Stimulated activated CD4-positive, alpha-beta T cell treated with anti-CD3 and anti-CD28 coated beads, Interleukin-12 subunit alpha, Interleukin-12 subunit beta, amount 100 ng/mL, for 24 hours (primary cell): Measurements from ENCODE around the gene ERC2.

Experiments
- DNase-seq, 2 experiments: peaks; one replicate each; pipeline ENCODE4 v3.0.0-alpha.2; 2020; ENCODE audit warnings: low read depth in 2 of 2

Gene ERC2

DNA sequence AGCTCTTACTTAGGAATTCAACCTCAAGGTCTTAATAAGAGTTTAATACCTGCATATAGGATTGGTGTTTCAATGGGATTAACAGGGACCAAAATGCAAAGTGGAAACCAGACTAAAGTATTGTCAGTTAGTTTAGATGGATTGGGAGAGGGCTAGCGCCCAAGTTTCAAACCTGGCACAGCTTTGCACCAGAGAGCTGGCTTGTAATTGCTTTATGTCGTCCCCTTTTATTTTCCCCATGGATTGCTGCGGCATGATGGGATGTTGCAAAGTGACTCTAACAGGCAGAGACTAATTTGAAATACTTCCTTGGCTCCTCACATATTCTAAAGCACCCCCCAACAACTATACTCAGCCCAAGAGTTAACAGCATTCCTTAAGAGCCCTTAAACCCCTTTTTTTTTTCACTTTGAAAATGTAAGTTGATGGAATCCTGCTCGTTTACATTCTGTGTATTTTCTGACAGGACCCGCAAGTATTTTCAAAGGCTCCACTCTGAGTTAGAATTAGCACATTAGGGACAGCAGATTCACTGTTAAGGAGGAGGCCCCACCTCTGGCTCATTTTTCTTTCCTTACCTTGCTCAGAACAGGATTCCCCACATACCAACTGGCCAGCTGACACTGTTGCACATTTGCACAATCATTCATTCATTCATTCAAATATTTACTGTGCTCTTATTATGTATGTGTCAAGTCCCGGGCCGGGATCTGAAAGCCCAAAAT lies 214.2 kb downstream of the ERC2 start:
- no peak for DNase-seq

- DNase-seq: peak in 1 of 2 experiments; percentile 17
Measured at GRCh38 chr3:56251343-56251945, 216.8 kb downstream of the ERC2 start.

DNA sequence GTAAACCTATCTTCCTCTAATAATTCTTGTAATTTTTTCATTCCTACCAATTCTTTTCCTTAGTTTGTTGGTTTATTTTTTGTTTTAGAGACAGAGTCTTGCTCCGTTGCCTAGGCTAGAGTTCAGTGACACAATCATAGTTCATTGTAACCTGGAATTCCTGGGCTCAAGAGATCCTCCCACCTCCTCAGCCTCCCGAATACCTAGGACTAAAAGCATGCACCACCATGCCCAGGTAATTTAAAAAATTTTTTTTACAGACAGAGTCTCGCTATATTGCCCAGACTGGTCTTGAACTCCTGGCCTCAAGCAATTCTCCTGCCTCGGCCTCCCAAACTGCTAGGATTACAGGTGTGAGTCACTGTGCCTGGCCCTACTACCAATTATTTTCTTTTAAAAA lies 220.2 kb downstream of the ERC2 start:
- DNase-seq: no peak

DNA sequence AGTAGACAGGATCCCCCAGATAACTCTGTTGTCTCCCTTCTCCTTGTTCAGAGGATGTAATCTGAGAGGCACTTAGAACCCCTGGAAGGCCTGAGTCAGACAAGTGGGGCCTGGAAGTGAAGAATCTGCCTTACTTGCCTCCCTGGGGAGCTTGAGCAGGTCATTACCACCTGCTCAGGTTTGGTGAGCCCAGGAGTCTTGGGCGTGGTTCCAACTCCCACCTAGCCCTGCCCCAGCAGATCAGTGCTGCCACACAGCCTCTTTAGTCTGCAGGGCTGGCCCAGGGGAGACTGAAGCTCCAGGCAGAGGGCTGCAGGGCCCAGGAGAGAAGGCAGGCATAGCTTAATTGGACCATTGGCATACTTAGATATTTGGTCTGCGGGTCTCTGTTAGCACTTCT lies 230.0 kb downstream of the ERC2 start:
- DNase-seq: no peak

GRCh38 chr3:56233742-56234141 lies 234.5 kb downstream of the ERC2 start:
- DNase-seq: no peak

GRCh38 chr3:56229311-56229710 lies 239.0 kb downstream of the ERC2 start:
- DNase-seq: no peak

GRCh38 chr3:56222866-56223265 lies 245.4 kb downstream of the ERC2 start:
- no peak for DNase-seq

- no peak for DNase-seq
Measured at GRCh38 chr3:56219894-56220805, 248.1 kb downstream of the ERC2 start.

DNA sequence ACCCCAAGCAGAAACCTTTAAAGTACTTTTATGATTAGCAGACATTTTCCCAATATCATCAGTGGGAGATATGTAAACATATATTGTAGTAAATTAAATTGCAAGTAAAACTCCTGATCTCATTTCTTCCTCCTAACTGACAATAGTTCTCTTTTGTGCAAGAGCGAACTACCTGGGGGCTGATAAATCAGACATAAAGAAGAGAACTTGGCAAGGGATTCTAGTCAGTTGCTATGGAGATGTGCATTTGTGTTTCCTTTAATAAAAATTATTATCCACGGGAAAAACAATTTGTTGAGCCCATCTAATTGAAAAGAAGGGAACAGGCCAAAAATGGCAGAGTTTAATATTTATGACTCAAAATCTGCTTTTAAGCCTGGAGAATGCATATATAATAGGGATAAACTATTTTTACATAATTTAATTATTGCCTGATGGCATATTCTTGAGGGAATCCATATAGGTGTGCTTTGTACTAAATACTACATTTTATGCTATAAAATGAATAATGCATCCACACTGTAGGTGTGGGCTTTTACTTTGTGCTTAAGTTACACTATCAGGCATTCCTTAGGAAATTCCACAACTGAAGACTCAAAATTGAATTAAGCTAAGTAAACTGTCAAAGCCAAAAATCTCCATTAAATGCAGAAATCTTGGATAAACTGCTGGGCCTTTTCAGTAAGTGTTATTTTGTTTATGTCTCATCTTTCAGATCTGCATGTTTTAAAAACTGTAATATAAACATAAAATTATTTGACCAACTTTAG lies 258.1 kb downstream of the ERC2 start:
- no peak for DNase-seq

- DNase-seq: no peak
Measured at GRCh38 chr3:56207922-56208321, 260.3 kb downstream of the ERC2 start.

DNA sequence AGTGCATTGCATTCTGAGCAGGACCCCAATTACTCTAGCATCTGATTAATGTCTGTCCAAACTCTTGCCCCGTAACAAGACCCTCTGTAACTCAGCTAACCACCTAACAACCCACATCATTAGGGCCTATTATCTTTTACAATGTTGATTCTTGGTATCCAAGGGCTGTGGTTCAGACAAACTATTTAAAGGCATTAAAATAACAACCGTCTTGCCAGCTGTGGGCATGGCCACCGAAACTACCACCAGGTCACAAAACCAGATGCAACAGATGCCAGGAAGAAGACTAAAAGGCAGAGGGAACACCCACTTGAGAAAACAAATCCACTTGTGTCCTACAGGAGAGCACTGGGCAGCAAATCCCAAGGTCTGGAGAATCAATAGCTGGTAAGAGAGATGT lies 262.9 kb downstream of the ERC2 start:
- no peak for DNase-seq

DNA sequence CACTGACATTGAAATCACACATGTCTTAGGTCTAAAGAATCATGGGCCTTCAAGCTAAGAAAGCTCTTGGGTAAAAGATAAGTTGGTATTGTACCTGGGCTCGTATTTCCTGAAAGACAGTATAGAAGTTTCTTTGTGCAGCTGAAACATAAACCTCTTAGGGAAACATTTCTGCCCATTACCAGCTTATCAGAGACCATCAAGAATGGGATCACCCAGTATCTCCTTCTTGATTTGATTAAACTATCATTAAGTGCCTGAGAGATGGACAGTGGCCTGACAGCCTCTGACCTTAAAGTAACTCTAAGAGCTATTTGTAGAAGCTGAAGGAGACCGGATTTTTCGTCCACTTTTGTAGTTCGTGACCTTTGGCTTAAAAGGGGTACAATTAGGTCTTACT lies 265.3 kb downstream of the ERC2 start:
- DNase-seq: no peak

GRCh38 chr3:56201407-56201806 lies 266.9 kb downstream of the ERC2 start:
- DNase-seq: no peak

DNA sequence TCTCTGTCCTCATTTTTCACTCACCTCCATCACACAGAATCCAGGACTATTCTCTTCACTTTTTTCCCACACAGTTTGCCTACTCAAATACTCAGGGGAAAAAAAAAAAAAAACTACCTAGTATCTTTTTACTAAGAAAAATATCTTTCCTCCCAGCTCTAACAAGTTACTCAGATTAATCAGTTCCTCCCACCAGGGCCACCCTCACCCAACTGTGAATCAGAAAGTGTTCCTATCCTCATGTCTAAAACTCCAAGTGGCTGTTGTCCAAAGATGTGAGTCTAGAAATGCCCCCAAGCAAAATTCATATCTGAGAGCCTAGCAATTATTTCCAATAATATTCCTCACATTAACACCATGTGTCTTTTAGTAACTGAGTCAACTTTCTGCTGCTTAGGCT lies 268.0 kb downstream of the ERC2 start:
- DNase-seq: no peak

DNA sequence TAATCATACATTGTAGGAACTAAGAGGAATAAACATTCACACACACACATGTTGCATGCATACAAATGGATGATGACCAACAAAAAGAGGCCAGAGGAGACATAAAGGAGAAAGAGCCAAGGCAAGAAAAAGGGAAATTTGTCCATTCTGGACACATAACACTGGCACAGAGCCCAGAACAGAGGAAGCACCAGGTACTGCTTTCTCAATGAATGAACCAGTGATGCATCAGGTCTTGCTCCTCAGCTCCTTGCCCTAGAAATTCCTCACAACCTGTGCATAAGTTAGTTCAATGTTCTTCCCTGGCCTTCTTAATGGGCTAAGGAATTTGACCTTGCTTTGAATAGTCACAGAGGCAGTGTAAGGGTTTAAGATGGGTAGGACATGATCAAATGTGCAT lies 270.3 kb downstream of the ERC2 start:
- DNase-seq: no peak

- DNase-seq: no peak
Measured at GRCh38 chr3:56197259-56197965, 270.9 kb downstream of the ERC2 start.

GRCh38 chr3:56196700-56197099 lies 271.6 kb downstream of the ERC2 start:
- DNase-seq: no peak

GRCh38 chr3:56193519-56193918 lies 274.7 kb downstream of the ERC2 start:
- DNase-seq: no peak

DNA sequence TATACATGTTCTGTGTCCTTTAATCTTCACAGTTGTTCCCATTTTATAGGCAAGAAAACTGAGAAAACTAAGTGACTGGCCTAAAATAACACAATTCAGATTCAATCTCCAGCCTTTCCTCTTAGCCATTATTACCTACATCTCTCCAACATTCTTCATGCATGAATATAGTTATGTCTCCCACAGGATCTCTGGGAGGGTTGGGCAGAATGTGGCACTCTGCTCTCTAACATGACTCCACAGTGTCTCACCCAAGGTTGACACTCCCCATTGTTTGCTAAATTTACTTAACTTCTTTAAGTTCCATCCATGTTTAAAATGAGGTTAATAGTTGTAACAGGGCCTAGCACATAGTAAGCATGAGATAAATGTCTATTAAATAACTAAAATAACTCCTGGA lies 276.3 kb downstream of the ERC2 start:
- no peak for DNase-seq

DNA sequence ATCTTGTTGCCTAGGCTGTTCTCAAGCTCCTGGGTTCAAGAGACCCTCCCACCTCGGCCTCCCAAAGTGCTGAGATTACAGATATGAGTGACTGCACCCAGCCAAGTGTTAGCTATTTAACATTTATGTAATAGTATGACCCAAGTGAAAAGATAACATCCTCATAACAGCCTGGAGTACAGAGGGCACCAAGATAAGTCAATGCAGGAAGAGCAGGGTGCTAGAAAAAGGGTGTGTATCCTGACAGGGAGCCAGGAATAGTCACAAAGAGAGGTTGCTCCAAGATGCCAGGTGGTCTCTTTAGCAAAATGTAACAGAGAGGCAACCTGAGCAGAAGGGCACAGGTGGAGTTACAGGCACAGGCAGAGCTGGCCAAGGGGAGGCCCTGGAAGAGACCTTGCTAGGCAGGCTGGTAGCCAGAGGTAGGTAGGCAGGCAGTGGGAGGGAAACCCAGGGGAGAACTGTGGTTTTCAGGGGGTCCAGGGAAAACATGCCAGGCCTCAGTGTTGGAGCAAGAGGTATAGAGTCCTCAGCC lies 277.4 kb downstream of the ERC2 start:
- no peak for DNase-seq

GRCh38 chr3:56190130-56190529 lies 278.1 kb downstream of the ERC2 start:
- no peak for DNase-seq
